Activated CD4-positive, alpha-beta T cell treated with anti-CD3 and anti-CD28 coated beads, Interleukin-2, amount 10 ng/mL, durations not matched to agents 7 days and 5 days (primary cell): ENCODE data around the gene PCCA. TPM values are rescaled to one million over a fixed set of nuclear protein-coding genes. Genes with fewer than 3 reads are reported as not detected.
A peak's percentile ranks its signal among the peaks of the same experiment; 100 is the strongest.

Experiments
- CTCF ChIA-PET: fragments of 350-600 bp; sonication (Branson Sonifier 250); formaldehyde crosslinking; loops from one replicate; lab custom pipeline; 2021; ENCODE audit warnings: antibody characterized with exemption; lab: Charles Lee
- POLR2A ChIA-PET: fragments of 350-600 bp; sonication (Branson Sonifier 250); formaldehyde crosslinking; loops from one replicate; lab custom pipeline; 2021; ENCODE audit warnings: antibody characterized with exemption; lab: Charles Lee
- DNase-seq: peaks from one replicate; pipeline ENCODE4 v3.0.0-alpha.2; 2020
- H3K27ac Mint-ChIP-seq: one replicate; pipeline ENCODE4 v1.8.0; 2021; ENCODE audit warnings: mild to moderate bottlenecking, moderate library complexity, mixed read lengths
- H3K27me3 Mint-ChIP-seq: one replicate; pipeline ENCODE4 v1.8.0; 2021; ENCODE audit warnings: mixed read lengths
- H3K36me3 Mint-ChIP-seq: one replicate; pipeline ENCODE4 v1.8.0; 2021; ENCODE audit warnings: low read depth, mixed read lengths
- H3K4me1 Mint-ChIP-seq: one replicate; pipeline ENCODE4 v1.8.0; 2021; ENCODE audit warnings: mixed read lengths
- H3K4me3 Mint-ChIP-seq: one replicate; pipeline ENCODE4 v1.8.0; 2021; ENCODE audit warnings: mild to moderate bottlenecking, moderate library complexity, mixed read lengths
- H3K9me3 Mint-ChIP-seq: one replicate; pipeline ENCODE4 v1.8.0; 2021; ENCODE audit warnings: mixed read lengths
- total RNA-seq, 2 experiments: library from RNA; stranded (reverse); gene quantifications; one replicate each; pipeline ENCODE4 v1.2.3, GENCODE V29; 2021

Gene PCCA
- total RNA-seq, 2 experiments from 2014 or later, result 8.6 to 8.9 TPM

DNA sequence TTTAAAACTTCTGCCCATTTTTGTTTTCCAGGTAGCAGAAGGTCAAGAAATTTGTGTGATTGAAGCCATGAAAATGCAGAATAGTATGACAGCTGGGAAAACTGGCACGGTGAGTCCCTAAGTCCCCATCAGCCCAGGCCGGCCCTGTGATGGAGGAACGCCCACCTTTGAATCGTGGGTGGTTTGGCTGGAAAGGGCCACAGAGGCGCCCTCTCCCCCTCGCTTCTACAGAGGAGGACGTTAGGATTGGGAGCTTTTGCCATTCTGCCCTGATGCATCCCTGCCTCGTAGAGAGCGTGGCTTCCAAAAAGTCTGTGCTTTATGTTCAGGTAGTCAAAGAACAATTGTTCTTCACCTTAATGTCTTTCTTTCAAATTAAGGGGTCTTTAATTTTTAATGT is 438.8 kb downstream of the PCCA start:
- no peaks in the 10 kb centered on the region for H3K9me3 Mint-ChIP-seq
- CTCF ChIA-PET, result no interaction called here
- H3K4me1 Mint-ChIP-seq, result no peaks in the 10 kb centered on the region
- H3K4me3 Mint-ChIP-seq, result no peak overlapping the region
- peaks cover 2% of the 10 kb centered on the region for H3K36me3 Mint-ChIP-seq
- H3K27me3 Mint-ChIP-seq, result peaks cover 2% of the 10 kb centered on the region
- no peak overlapping the region for H3K27ac Mint-ChIP-seq
- POLR2A ChIA-PET, result no interaction called here
- no peak for DNase-seq

DNA sequence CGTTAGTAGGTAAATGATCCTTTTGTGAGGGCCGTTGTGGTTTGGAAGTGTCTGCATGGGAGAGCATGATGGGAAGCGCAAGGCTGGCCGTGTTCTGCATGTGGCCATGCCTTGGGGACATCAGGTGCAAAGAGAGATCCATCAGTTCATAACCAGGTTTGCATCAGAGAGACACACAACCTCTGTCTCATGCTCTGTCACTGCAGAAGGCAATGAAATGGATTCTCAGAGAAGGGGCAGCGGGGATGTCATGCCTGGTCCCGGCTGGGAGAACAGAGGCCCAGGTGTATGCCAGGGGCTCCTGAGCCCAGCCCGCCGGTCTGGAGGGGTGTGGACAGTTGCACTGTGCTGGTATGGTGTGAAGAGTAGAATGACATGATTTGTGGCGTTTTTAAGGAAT is 439.5 kb downstream of the PCCA start:
- Mint-ChIP-seq H3K9me3 (no peaks in the 10 kb centered on the region), H3K4me3 (no peak overlapping the region), H3K27ac (no peak overlapping the region), H3K36me3 (peaks cover 2% of the 10 kb centered on the region), H3K4me1 (no peaks in the 10 kb centered on the region), H3K27me3 (peaks cover 2% of the 10 kb centered on the region)
- ChIA-PET CTCF (no interaction called here), POLR2A (no interaction called here)
- DNase-seq, result no peak

DNA sequence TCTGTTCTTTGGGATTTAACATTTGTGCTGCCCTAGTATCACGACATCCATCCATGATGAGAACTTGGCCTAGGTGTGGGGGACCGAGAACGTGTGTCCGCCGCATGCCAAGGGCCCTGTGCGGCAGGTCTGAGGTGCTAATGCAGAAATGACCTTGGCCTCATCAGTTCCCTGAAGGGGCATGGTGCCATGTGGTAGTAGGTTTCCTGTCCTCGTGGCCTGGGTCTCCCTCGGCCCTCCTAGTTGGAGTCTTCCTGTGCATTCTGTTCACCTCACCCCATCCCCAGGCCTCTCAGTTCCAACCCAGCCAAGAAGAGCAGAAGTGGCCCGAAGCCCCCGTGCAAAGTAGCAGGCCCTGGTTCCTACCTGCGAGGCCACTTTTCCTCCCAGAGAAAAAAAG is 439.9 kb downstream of the PCCA start:
- ChIA-PET CTCF (no interaction called here), POLR2A (no interaction called here)
- peaks cover 2% of the 10 kb centered on the region for H3K36me3 Mint-ChIP-seq
- H3K27me3 Mint-ChIP-seq, result peaks cover 2% of the 10 kb centered on the region
- H3K4me1 Mint-ChIP-seq, result no peaks in the 10 kb centered on the region
- H3K27ac Mint-ChIP-seq, result no peak overlapping the region
- H3K9me3 Mint-ChIP-seq, result no peaks in the 10 kb centered on the region
- no peak overlapping the region for H3K4me3 Mint-ChIP-seq
- no peak for DNase-seq

DNA sequence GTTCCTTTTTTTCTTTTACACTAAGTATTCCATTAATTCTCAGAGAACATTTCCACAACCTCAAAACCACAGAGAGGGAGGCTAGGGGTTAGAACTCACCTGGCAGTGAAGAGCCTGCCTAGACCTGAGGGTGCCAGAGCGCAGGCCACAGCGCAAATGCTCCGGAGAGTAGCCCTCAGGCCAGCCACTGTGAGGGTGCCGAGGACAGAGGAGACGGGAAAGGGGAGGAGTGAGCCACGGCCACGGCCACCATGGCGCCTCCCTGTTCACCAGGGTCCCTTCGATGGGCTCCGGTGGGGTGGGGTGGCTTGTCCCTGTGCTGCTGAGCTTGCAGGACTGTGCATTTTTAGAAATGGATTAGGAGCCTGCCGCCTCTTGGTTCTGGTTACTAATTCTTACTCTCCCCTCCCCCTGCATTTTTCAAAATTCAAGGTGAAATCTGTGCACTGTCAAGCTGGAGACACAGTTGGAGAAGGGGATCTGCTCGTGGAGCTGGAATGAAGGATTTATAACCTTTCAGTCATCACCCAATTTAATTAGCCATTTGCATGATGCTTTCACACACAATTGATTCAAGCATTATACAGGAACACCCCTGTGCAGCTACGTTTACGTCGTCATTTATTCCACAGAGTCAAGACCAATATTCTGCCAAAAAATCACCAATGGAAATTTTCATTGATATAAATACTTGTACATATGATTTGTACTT is 440.9 kb downstream of the PCCA start:
- DNase-seq, result no peak
- Mint-ChIP-seq H3K27me3 (no peaks in the 10 kb centered on the region), H3K9me3 (no peaks in the 10 kb centered on the region), H3K36me3 (no peaks in the 10 kb centered on the region), H3K4me3 (no peak overlapping the region), H3K4me1 (no peaks in the 10 kb centered on the region), H3K27ac (no peak overlapping the region)
- POLR2A ChIA-PET, result no interaction called here
- CTCF ChIA-PET, result interaction anchor here (1.4 kb wide), 1 partner anchor 13 kb away, joined by 3 read pairs; no protein-coding TSS in a partner anchor

DNA sequence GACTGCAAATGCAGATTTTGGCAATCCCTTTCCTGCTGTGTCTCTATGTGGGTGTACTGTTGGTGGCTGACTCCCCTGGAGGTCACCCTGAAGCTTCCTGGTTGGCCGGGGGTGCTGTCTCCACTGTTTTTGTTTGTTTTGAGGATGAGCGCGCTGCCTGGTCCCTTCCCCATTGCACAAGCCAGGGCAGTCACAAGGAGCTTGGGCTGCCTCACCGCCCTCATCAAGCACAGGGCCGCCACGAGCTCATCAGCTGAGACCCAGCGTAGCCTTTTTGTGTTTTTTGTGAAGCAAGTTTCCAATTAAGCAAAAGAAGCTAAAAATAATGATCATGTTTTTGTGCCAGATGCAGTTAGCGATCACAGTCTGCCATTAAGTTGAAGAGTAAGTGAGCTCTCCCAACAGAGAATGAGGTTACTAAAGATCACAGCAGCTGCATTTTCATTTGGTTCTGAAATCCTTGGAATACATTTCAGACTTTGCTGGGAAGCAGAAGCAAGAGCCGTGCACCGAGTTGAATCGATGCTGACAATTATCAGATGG is 441.8 kb downstream of the PCCA start:
- H3K36me3 Mint-ChIP-seq, result no peaks in the 10 kb centered on the region
- no peaks in the 10 kb centered on the region for H3K9me3 Mint-ChIP-seq
- no peak overlapping the region for H3K4me3 Mint-ChIP-seq
- no peaks in the 10 kb centered on the region for H3K27me3 Mint-ChIP-seq
- ChIA-PET CTCF (interaction anchor here (1.4 kb wide), 1 partner anchor 12 kb away, joined by 3 read pairs; no protein-coding TSS in a partner anchor), POLR2A (interaction anchor here (0.5 kb wide), 1 partner anchor 1668 kb away, joined by 8 read pairs; no protein-coding TSS in a partner anchor)
- no peaks in the 10 kb centered on the region for H3K4me1 Mint-ChIP-seq
- DNase-seq, result no peak
- H3K27ac Mint-ChIP-seq, result no peak overlapping the region

DNA sequence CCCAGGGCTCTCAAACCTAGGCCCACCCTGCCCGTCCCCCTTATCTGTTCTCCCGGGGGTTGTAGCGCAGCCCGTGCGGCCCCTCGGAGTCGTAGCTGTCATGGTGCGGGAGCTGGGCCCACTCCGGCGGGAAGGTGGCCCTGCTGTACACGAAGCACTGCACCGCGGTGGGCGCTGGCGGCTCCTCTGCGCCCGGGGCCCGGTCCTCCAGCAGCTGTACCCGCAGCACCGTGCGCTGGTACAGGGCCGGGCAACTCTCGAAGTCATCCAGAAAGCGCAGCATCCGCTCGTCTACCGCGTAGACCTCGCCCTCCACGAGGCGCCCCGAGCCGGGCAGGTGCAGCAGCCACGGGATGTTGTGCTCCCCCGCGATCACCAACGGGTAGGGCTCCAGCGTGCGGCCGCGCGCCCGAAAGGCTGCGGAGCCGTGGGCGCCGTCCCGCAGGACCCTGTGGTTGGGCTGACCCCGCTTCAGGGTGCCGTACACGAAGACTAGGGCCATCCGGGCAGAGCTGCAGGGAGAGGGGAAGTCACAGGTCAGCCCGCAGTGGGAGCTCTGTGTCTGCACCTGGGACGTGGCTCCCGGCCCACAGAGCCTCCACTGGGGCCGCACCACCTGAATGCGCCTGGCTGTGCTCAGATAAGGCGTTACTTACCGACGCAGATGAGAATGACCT is 443.3 kb downstream of the PCCA start:
- ChIA-PET POLR2A (no interaction called here), CTCF (interaction anchor here (1.3 kb wide), 1 partner anchor 30 kb away, joined by 4 read pairs; no protein-coding TSS in a partner anchor)
- Mint-ChIP-seq H3K27me3 (no peaks in the 10 kb centered on the region), H3K4me3 (no peak overlapping the region), H3K9me3 (no peaks in the 10 kb centered on the region), H3K36me3 (no peaks in the 10 kb centered on the region), H3K4me1 (peaks cover 2% of the 10 kb centered on the region), H3K27ac (no peak overlapping the region)
- no peak for DNase-seq

DNA sequence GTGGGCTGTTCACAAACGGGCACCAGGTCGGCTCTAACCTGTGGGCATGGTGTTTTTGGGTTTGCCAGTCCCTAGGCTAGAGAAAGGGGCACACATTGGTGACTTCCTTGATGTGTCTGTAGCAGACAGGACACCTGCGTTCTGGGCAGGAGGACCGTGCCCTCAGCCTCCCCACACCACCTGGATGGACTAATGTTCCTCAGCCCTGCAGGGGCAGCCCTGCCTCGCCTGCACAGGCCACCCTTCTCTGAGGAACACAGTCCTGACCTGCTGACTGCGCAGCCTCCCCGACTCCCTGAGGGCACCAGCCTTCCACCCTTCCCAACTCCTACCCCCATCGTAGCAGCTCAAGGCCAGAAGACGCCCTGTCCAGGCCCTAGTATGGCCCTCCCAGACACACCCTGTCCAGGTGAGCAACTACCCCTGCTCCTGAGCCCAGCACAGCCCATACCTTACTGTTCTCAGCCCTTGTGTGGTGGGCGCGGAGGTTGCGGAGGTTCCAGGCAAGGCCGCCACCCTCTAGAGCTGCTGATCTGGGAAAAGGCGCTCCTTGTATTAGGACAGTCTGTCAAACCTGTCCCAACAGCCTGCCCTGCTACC is 444.0 kb downstream of the PCCA start:
- H3K4me3 Mint-ChIP-seq, result no peak overlapping the region
- no peak for DNase-seq

DNA sequence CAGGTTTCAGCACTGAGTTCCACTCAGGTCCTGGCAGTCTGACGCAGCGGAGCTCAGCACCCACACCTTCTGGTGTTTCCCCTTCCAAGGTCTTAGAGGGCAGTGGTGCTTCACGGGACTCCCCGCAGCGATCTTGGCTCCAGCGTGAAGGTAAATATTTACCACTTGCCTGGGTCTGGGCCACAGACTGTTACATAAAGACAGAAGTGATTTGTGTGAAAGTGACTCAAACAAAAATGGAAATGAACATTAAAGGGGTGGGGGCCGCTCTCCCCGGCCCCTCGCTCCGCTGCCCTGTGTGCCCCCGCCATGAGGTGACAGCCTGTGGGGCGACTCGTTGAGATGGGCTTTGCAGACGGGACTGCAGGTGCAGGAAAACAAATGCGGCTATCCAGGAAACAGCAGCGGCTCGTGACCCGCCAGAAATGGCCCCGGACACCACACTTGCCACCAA is 444.7 kb downstream of the PCCA start:
- POLR2A ChIA-PET, result no interaction called here
- H3K4me1 Mint-ChIP-seq, result peaks cover 16% of the 10 kb centered on the region
- no peak overlapping the region for H3K27ac Mint-ChIP-seq
- no peak for DNase-seq
- H3K27me3 Mint-ChIP-seq, result no peaks in the 10 kb centered on the region
- no peak overlapping the region for H3K4me3 Mint-ChIP-seq
- no peaks in the 10 kb centered on the region for H3K36me3 Mint-ChIP-seq
- no peaks in the 10 kb centered on the region for H3K9me3 Mint-ChIP-seq
- CTCF ChIA-PET, result no interaction called here

More for the DNA sequence above, 444.0 kb downstream of the PCCA start:
- Mint-ChIP-seq H3K36me3 (no peaks in the 10 kb centered on the region), H3K9me3 (no peaks in the 10 kb centered on the region), H3K27me3 (no peaks in the 10 kb centered on the region), H3K4me1 (peaks cover 9% of the 10 kb centered on the region), H3K27ac (no peak overlapping the region)
- CTCF ChIA-PET, result interaction anchor here (1.3 kb wide), 1 partner anchor 31 kb away, joined by 4 read pairs; no protein-coding TSS in a partner anchor
- POLR2A ChIA-PET, result no interaction called here

DNA sequence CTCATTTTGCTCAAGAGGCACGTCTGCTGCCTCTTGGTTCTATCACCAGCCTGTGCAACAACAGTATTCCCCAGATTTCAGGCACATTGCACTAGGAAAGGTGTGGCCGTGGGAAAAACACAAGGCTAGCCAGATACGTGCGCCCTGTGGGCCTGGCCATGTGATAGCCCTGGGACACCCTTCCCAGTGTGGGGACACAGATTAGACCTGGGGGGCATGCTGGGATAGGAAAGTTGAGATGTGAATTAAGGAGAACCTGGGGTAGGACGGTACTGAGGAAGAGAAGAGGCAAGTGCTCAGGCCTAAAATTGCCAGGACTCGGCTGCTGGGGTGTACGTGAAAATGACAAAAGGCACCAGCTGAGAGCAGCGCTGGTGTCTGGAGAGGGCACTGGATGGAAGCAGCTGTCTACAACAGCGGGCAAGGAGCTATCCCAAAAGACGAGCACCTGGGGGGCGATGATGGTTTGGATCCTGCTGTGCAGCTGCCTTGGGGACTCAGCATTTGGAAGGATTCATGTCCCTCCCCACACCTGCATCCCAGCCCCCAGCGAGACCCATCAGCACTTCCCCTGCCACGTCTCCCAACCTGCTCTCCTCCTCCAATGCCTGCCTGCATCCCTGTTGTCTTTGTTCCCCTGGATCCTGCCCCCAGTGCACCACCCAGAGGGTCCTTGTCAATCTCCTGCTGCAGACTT is 445.4 kb downstream of the PCCA start:
- Mint-ChIP-seq H3K4me1 (peaks cover 23% of the 10 kb centered on the region), H3K4me3 (no peak overlapping the region), H3K27ac (no peak overlapping the region), H3K9me3 (no peaks in the 10 kb centered on the region), H3K27me3 (no peaks in the 10 kb centered on the region), H3K36me3 (no peaks in the 10 kb centered on the region)
- DNase-seq, result no peak
- ChIA-PET CTCF (no interaction called here), POLR2A (no interaction called here)

DNA sequence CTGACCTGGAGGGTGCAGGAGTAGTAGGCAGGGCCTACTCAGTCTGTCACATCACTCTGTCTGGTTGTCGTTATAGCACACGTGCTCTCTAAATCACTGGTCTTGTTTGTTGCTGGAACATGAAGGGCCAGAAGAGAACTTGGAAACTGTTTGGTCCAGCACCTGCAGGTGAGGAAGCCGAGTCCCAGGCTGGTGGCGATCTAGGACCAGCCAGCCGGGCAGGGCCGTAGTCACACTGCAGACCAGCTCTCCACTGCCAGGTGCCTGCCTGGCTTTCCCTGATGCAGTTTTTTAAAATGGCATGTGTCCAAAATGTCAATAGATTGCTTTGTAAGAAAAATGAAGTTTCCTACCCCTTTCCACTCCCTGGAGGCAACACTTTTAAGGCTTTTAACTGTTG is 446.0 kb downstream of the PCCA start:
- Mint-ChIP-seq H3K4me1 (peaks cover 25% of the 10 kb centered on the region), H3K27ac (no peak overlapping the region), H3K4me3 (no peak overlapping the region), H3K9me3 (no peaks in the 10 kb centered on the region), H3K27me3 (no peaks in the 10 kb centered on the region), H3K36me3 (no peaks in the 10 kb centered on the region)
- no peak for DNase-seq
- POLR2A ChIA-PET, result no interaction called here
- CTCF ChIA-PET, result no interaction called here

DNA sequence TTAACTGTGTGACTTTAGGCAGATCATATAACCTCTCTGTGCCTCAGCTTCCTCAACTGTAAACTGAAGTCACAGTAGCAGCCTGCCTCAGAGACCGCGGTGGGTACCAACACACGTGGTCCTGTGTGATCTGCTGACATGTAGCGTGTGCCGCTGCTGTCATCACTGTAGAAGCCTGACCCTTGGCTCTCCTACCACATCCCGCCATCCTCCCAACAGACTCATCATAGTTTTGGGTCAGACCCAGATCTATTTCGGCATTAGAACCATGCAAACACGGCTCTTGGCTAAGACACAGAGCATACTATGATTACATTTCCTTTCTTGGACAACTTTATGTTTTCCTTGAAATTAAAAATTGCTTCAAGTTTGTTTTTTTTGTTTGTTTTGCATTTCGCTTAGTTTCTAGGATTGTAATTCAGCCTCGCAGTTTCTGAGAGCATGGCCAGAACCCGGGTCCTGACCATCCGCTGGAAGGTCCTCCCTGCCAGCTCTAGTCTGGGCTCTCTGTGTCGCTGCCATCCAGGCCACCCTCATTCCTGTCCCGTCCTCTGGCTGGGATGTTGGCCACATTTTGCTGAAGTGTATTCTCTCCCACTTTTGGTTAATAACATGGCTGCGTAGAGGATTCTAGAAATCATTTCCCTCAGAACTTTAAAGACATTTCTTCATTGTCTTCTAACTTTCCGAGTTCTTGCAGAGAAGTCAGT is 446.7 kb downstream of the PCCA start:
- ChIA-PET POLR2A (no interaction called here), CTCF (no interaction called here)
- Mint-ChIP-seq H3K4me3 (no peak overlapping the region), H3K27me3 (no peaks in the 10 kb centered on the region), H3K27ac (no peak overlapping the region), H3K9me3 (no peaks in the 10 kb centered on the region), H3K36me3 (peaks cover 2% of the 10 kb centered on the region), H3K4me1 (peaks cover 25% of the 10 kb centered on the region)
- no peak for DNase-seq

DNA sequence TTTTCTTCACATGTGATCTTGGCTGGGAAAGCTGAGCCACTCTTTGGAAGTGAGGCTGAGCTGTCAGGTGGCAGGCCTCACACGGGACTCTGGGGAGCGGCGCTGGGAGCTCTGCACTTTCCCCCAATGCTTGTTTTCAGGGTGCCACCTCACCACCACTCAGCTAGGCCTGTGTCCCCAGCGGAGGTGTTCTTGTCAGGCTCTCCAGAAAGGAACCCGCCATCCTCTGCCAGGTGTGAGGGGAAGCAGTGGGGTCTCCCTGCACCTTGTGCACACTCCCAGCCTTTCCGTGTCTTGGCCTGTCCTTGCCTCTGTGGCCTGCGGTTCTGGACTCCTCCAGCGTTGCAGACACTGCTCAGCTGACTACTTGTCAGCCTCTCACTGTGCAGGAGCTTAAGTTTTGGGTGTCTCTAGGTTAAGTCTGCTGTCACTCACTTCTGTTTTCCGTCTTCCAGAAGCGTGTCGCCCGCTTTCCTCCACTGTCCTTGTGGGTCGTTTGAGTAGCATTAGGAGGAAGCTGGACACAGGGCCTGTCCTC is 447.8 kb downstream of the PCCA start:
- no peaks in the 10 kb centered on the region for H3K27me3 Mint-ChIP-seq
- POLR2A ChIA-PET, result no interaction called here
- no peaks in the 10 kb centered on the region for H3K9me3 Mint-ChIP-seq
- H3K4me1 Mint-ChIP-seq, result peaks cover 25% of the 10 kb centered on the region
- no peak for DNase-seq
- peaks cover 2% of the 10 kb centered on the region for H3K36me3 Mint-ChIP-seq
- CTCF ChIA-PET, result interaction anchor here (1.0 kb wide), 1 partner anchor 20 kb away, joined by 3 read pairs; no protein-coding TSS in a partner anchor
- H3K4me3 Mint-ChIP-seq, result no peak overlapping the region
- peak overlapping the region; percentile 55 for H3K27ac Mint-ChIP-seq
